Measurements from ENCODE around the gene BLM.

The BLM gene

DNA sequence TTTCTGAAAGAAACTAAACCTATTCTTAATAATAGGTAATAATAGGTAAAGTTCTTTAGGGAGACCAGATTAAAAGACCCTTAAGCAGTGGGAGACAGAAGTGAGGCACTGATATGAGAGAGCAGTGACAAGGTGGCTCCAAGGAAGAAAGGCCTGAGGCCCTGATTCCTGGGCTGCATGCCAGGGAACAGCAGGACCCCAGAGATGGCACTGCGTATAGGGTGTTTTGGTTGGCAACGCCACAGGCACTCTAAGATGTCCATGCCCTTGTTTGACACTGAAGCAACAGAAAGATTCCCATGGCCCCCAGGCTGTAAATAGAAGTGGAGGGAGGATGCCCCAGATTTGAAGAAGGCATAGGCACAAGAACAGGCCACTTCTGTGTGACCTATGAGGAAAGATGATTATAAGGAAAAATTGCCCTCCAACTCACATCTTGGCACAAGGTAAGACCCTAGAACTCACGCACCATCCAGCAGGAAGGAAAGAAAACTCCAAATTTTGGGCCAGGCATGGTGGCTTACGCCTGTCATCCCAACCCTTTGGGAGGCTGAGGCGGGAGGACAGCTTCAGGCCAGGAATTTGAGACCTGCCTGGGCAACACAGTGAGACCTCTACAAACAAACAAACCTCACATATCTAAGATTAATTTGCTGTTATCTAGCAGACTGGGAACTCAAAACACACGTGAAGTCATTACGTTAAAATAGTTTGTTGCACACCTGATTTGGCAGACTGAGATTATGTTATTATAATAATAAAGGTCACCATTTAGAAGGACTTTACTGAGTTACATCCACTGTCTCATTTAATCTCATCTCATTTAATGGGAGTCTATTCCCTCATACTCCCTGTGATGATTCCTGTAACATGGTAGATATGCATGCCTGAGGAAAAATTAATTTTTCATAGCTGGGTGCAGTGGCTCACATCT lies 10.5 kb upstream of the BLM start:
- H3K4me3 ChIP-seq (ENCODE audit: low read depth, low read length): no peak overlapping the region
- TF ChIP-seq, protein P1, sequence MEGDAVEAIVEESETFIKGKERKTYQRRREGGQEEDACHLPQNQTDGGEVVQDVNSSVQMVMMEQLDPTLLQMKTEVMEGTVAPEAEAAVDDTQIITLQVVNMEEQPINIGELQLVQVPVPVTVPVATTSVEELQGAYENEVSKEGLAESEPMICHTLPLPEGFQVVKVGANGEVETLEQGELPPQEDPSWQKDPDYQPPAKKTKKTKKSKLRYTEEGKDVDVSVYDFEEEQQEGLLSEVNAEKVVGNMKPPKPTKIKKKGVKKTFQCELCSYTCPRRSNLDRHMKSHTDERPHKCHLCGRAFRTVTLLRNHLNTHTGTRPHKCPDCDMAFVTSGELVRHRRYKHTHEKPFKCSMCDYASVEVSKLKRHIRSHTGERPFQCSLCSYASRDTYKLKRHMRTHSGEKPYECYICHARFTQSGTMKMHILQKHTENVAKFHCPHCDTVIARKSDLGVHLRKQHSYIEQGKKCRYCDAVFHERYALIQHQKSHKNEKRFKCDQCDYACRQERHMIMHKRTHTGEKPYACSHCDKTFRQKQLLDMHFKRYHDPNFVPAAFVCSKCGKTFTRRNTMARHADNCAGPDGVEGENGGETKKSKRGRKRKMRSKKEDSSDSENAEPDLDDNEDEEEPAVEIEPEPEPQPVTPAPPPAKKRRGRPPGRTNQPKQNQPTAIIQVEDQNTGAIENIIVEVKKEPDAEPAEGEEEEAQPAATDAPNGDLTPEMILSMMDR (IDR thresholded peaks at IDR 0.05; ENCODE audit: low read depth, low read length, missing control alignments): no peak
- no peak for DNase-seq (ENCODE audit: low read depth)

DNA sequence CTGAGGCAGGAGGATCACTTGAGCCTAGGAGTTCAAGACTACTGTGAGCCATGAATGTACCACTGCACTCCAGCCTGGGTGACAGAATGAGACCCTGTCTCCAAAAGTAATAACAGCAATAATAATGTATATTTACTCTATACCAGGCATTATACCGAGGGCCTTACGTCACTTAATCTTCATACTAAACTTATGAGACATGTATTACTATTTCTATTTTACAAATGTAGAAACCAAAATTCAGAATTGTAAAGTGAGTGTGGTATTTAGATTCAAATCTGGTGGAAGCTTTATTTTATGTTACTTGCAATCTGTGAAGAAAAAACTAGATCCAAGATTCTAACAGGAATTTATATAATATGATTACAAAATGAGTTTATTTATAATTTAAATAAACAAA lies 9.7 kb upstream of the BLM start:
- H3K4me3 ChIP-seq (ENCODE audit: low read depth, low read length): no peak overlapping the region
- no peak for DNase-seq (ENCODE audit: low read depth)
- TF ChIP-seq, protein P1 (IDR thresholded peaks at IDR 0.05; ENCODE audit: low read depth, low read length, missing control alignments): no peak

GRCh38 chr15:90708516-90708915 lies 8.6 kb upstream of the BLM start:
- DNase-seq (ENCODE audit: low read depth): no peak
- no peak overlapping the region for H3K4me3 ChIP-seq (ENCODE audit: low read depth, low read length)
- TF ChIP-seq, protein P1 (IDR thresholded peaks at IDR 0.05; ENCODE audit: low read depth, low read length, missing control alignments): no peak

GRCh38 chr15:90709278-90709677 lies 7.9 kb upstream of the BLM start:
- no peak for DNase-seq (ENCODE audit: low read depth)
- H3K4me3 ChIP-seq (ENCODE audit: low read depth, low read length): no peak overlapping the region
- TF ChIP-seq, protein P1 (IDR thresholded peaks at IDR 0.05; ENCODE audit: low read depth, low read length, missing control alignments): no peak

- no peak overlapping the region for H3K4me3 ChIP-seq (ENCODE audit: low read depth, low read length)
- no peak for DNase-seq (ENCODE audit: low read depth)
- TF ChIP-seq, protein P1 (IDR thresholded peaks at IDR 0.05; ENCODE audit: low read depth, low read length, missing control alignments): no peak
Measured at GRCh38 chr15:90710436-90711027, 6.6 kb upstream of the BLM start.

DNA sequence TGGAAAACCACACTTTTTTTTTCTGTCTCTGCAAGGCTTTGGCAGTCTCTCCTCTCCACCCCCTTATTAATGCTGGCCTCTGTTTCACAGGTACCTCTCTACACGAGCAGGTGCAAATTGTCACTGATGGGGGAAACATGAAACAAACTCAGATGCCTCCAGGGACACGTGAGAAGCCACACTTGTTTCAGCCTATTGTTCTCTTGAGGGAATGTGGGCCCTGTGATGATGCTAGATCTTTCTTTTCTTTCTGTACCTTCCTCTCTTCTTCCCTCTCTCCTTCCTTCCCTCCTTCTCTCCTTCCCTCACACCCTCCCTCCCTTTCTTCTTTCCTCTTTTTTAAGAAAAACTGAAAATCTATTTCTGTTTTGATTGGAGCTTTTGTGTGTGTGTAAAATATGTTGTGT lies 5.7 kb upstream of the BLM start:
- TF ChIP-seq, protein P1 (IDR thresholded peaks at IDR 0.05; ENCODE audit: low read depth, low read length, missing control alignments): no peak
- no peak overlapping the region for H3K4me3 ChIP-seq (ENCODE audit: low read depth, low read length)
- DNase-seq (ENCODE audit: low read depth): no peak
